HG02798 (cell line): ENCODE results near the gene SS18L1.

Experiments
- ATAC-seq: cut with Tn5 transposase; IDR thresholded peaks from one replicate; pipeline ENCODE4 v1.9.1; 2021; ENCODE audit warnings: mild to moderate bottlenecking; ENCODE audit not compliant: unreplicated experiment, poor library complexity

The SS18L1 gene

DNA sequence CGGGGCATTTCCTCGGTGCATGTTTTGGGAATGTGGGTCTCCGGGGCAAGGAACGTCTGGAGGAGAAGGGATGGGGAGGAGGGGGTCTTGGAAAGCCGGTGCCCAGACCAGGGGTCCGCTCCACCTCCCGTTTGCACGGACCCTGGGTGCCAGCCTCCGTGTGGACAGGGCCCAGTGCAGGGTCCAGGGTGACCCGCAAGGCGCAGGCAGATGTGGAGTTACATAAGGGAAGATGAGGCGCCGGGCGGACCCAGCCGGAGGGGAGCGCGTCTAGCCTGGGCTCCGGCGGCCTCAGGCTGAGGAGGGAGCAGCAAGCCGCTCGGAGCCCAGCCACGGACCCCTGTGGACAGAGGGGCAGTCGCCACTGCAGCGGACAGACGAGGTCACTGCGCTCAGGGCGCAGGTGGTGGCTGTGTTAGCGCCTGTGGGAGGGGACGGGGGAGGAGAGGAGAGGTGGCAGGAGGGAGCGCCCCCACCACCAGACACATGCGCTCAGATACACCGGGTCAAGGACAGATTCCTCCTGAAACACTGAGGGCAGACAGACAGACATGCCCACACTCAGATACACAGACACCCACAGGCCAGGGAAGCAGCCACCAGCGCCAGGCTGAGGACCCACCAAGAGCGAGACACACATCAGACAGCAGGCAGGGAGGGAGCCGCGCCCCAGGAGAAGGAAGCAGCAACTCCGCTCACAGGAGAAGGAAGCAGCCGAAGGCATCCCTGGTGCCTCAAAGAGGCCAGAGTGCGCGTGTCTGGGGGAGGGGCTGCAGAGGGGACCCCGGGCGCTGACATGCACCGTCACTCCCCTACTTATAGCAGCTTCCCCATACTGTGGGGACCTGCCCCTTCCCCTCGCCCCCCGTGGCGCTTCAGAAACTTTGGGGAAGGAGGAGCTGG, 77.3 kb downstream of the SS18L1 start:
- ATAC-seq, result no peak

- ATAC-seq, result no peak
Observed at GRCh38 chr20:62222266-62222850, 78.8 kb downstream of the SS18L1 start.

GRCh38 chr20:62222972-62223371, 79.4 kb downstream of the SS18L1 start:
- ATAC-seq, result no peak

DNA sequence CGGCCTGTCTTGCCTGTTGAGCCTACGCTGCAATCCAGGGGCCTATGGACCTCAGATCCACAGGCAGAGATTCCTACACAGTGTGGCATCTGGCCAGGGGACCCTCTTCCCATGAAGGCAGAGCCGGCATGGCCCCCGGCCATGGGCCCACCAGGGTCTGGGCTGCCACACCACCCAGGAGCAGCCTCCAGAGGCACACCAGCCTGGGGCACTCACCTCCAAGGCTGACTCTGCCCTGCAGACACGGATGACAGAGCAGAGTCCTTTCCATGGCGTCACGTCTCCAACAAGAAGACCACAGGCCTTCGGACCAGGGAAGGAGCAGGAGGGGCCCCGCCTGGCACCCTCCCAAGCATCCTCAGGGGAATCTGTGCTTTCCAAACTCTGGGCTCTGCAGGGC, 80.0 kb downstream of the SS18L1 start:
- ATAC-seq, result no peak

DNA sequence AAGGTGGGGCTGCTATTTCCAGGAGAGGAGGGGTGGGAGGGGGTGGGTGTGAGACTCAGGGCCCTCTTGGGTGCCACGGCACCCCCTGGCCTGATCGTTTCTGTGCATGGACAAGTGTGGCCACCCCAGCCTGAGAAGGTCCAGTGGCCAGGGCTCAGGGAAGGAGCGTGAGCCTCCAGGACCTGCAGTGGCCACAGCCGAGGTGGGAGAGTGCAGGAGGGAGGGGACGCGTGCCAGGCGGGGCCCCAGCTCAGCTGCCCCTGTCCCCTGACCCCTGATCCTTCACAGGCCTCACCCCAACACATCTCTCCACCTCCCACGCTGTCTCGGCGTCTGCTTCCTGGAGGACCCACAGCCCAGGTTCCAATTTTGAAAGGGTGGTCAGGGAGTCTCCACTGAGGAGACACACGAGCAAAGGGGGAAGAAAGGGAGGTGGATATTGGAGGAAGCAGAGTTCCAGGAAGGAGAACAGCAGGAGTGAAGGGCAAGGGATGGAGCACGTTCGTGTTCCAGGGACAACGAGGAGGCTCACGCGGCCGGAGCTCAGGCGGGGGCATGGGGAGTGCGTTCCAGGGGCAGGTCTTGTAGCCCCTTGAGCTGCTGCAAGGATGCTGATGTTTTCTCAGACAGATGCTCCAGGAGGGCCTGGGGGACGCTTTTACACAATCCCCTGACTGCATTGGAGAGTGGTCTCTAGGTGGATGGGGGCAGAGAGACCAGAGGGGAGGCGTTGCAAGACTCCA, 80.7 kb downstream of the SS18L1 start:
- no peak for ATAC-seq

GRCh38 chr20:62225026-62225425, 81.5 kb downstream of the SS18L1 start:
- no peak for ATAC-seq

GRCh38 chr20:62225820-62226635, 82.5 kb downstream of the SS18L1 start:
- no peak for ATAC-seq

GRCh38 chr20:62226707-62227590, 83.4 kb downstream of the SS18L1 start:
- no peak for ATAC-seq

DNA sequence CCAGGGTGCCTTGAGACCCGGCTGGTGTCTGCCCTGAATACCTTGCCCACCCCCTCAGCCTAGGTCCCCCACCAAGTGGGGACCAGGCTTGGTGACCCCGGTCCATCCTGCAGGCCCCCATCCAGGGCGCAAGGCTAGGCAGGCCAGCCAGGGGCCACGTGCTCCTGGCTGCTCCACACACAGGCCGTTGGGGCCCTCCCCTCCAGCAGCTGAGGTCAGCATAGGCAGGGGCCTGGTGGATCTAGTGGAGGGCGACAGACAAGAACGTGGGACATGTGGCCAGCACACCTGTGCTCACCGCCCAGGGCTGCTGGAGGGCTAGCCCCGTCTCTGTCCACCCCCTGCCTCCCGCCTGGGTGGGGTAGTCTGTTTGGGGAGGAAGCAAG, 84.0 kb downstream of the SS18L1 start:
- ATAC-seq, result no peak

- no peak for ATAC-seq
Observed at GRCh38 chr20:62227977-62228958, 84.7 kb downstream of the SS18L1 start.

GRCh38 chr20:62228982-62229545, 85.5 kb downstream of the SS18L1 start:
- ATAC-seq, result no peak

DNA sequence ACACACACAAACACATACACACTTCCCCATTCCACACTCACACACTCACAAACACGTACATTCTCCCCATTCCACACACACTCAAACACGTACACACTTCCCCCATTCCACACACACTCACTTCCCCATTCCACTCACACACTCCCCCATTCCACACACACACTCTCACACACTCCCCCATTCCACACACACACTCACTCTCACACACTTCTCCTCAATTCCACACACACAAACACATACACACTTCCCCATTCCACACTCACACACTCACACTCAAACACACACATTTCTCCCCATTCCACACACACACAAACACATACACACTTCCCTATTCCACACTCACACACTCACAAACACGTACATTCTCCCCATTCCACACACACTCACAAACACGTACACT, 86.1 kb downstream of the SS18L1 start:
- no peak for ATAC-seq

DNA sequence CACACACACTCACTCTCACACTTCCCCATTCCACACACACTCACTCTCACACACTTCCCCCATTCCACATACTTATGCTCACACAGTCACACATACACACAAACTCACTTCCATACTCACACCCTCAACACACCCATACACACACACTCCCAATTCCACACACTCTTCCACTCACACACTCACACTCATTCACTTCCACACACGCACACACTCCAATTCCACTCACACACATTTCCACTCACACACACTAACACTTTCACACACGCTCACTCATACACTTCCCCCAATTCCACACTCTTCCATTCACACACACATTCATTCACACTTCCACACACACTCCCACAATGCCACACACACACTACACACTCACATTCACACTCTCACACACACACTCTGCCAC, 86.7 kb downstream of the SS18L1 start:
- no peak for ATAC-seq

GRCh38 chr20:62230696-62231095, 87.1 kb downstream of the SS18L1 start:
- ATAC-seq, result no peak

GRCh38 chr20:62231292-62231691, 87.7 kb downstream of the SS18L1 start:
- no peak for ATAC-seq
